Mucosa of descending colon (tissue), 3 donors: ENCODE results near the gene PLET1. TPM values are rescaled to one million over a fixed set of nuclear protein-coding genes. Genes with fewer than 3 reads are reported as not detected.

ENCODE experiments used
- ATAC-seq: fragments of 200-7000 bp; cut with Tn5 transposase; one replicate; pipeline ENCODE4 v1.9.1; 2020; ENCODE audit warnings: mild to moderate bottlenecking, moderate library complexity
- DNase-seq, 3 donors: peaks; one replicate each; pipeline ENCODE4 v3.0.0-alpha.2; 2020
- H3K36me3 ChIP-seq: fragments of 200-600 bp; one replicate; pipeline ENCODE4 v1.8.0; 2021; ENCODE audit warnings: low read depth, mild to moderate bottlenecking
- H3K4me1 ChIP-seq: fragments of 200-600 bp; one replicate; pipeline ENCODE4 v1.8.0; 2021; ENCODE audit warnings: low read depth, mild to moderate bottlenecking
- H3K4me3 ChIP-seq: fragments of 200-600 bp; one replicate; pipeline ENCODE4 v1.8.0; 2021; ENCODE audit warnings: mild to moderate bottlenecking
- H3K9me3 ChIP-seq: fragments of 200-600 bp; one replicate; pipeline ENCODE4 v1.8.0; 2021; ENCODE audit warnings: mild to moderate bottlenecking
- intact Hi-C, 2 donors: fragments of 100-400 bp; cut with DNase I in 1 of 2; cut with micrococcal nuclease in 1 of 2; formaldehyde crosslinking; loops; one replicate each; pipeline versions ENCODE4 v1.11.0 to v1.11.1; 2022; cut with DNase I, micrococcal nuclease
- total RNA-seq, 3 donors: library from RNA; stranded (reverse); fragmentation: NEBNext Ultra II Directional in 2 of 3; extraction: Animal tissue kit (Norgen Biotek cat#: 25700) in 2 of 3; gene quantifications; one replicate each; pipeline versions ENCODE4 v1.2.1 to v1.2.4, GENCODE V29; 2021 to 2023
- TF ChIP-seq, protein P1 (sequence below): fragments of 200-600 bp; IDR thresholded peaks from one replicate; pipeline ENCODE4 v1.8.0; 2022; ENCODE audit warnings: antibody characterized with exemption, mild to moderate bottlenecking
- donor health status: DM: no; HTN: no; CAD: no; lungs with moderate emphysema.
- donor health status: DM: no; HTN: no; CAD: no.
- donor health status: DM: no; HTN: yes; CAD: no.

The PLET1 gene
- total RNA-seq, 3 donors from 2014 or later = not detected

DNA sequence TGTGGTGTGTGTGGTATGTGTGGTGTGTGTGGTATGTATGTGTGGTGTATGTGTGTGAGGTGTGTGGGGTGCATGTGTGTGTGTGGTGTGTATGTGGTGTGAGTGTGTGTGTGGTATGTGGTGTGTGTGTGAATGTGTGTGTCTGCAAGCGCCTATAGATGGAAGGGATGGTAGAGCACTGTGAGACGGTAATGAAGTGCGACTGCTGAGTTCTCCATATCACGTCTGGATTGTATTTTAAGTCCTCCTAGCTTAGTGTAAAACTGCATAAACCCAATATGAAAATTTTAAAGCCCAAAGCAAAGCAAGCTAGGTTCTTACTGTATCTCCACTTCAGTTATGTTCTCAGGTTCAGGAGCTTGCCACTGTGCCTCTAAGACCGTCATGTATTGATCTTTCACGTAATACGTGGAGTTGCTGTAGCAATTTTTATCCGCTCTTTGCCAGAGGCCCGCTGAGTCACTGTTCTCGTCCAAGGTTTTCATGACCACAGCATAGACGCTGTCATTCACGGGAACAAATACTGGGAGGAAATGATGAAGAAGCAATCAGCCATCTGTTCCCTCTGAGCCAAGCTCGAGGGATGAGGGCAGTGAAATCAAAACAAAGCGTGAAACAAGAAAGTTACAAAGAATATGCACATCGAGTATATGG, 5.5 kb downstream of the PLET1 start:
- Histone ChIP-seq H3K36me3 (no peaks in the 10 kb centered on the region), H3K9me3 (no peaks in the 10 kb centered on the region), H3K4me3 (no peak overlapping the region), H3K4me1 (no peaks in the 10 kb centered on the region)
- intact Hi-C loops = no loop called here
- TF ChIP-seq, protein P1, sequence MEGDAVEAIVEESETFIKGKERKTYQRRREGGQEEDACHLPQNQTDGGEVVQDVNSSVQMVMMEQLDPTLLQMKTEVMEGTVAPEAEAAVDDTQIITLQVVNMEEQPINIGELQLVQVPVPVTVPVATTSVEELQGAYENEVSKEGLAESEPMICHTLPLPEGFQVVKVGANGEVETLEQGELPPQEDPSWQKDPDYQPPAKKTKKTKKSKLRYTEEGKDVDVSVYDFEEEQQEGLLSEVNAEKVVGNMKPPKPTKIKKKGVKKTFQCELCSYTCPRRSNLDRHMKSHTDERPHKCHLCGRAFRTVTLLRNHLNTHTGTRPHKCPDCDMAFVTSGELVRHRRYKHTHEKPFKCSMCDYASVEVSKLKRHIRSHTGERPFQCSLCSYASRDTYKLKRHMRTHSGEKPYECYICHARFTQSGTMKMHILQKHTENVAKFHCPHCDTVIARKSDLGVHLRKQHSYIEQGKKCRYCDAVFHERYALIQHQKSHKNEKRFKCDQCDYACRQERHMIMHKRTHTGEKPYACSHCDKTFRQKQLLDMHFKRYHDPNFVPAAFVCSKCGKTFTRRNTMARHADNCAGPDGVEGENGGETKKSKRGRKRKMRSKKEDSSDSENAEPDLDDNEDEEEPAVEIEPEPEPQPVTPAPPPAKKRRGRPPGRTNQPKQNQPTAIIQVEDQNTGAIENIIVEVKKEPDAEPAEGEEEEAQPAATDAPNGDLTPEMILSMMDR = no peak
- DNase-seq (no peak), ATAC-seq (peak; percentile 26)

DNA sequence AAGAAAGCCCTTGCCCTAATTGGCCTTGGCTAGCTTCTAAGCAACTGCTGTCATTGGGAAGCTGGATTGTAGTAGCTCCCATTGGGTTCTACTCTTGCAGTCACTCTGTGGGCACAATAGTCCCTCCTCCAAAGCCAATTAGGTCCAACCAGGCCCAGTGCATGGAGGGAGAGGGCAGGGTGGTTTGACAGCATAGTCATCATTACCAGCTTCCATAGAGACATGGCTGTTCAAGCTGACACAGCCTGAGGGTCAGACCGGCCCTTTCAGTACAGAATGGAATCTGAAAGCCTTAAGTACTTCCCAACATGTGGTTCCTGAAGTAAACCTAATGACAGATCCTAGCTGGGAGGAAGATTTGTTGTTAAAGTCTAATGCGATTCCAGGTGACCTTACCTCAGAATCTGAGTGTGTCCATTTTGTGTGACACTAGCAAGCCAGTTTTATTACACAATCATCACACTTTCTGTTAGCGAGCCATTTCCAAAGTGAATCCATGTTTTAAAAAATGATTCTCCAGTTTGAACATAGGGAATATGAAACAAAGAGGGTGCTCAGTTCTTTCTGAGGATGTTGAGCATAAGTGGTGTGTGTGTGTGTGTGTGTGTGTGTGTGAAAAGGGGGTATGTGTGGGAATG, 6.9 kb downstream of the PLET1 start:
- no peak overlapping the region for H3K4me3 ChIP-seq
- no peaks in the 10 kb centered on the region for H3K4me1 ChIP-seq
- H3K36me3 ChIP-seq = no peaks in the 10 kb centered on the region
- intact Hi-C loops = no loop called here
- H3K9me3 ChIP-seq = no peaks in the 10 kb centered on the region
- DNase-seq (no peak), ATAC-seq (no peak)
- TF ChIP-seq, protein P1 = no peak

DNA sequence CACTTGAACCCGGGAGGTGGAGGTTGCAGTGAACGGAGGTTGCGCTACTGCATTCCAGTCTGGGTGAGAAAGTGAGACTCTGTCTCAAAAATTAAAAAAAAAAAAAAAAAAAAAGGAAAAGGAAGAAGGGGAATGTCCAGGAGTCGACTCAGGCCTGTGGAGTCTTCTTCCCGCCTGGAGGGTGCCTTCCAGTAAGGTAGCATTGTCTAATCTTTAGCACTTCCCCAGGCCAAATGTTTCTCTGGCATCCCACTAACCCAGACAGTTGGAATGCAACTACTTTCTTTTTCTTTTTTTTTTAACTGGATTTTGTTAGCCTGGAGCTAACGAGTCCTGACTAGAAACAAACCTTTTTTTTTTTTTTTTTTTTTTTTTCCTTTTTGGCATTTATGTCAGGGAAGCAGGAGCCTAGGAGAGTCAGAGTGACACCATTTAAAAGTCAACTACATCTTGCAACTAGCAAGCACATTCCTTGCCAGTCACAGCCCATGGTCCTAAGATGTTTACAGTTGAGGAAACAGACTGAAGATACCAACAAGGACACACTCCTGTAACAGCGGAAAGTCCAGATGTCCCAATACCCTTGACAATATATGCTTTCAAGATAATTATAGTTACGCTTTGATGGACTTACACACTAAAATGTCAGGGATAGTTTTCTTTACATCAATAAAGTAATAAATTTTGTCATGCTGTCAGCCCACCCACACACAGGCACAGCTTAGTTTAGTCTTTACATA, 10.6 kb downstream of the PLET1 start:
- no peak for DNase-seq
- ATAC-seq = no peak
- Histone ChIP-seq H3K4me3 (no peak overlapping the region), H3K36me3 (no peaks in the 10 kb centered on the region), H3K9me3 (no peaks in the 10 kb centered on the region), H3K4me1 (no peaks in the 10 kb centered on the region)
- intact Hi-C loops = no loop called here
- TF ChIP-seq, protein P1 = no peak

DNA sequence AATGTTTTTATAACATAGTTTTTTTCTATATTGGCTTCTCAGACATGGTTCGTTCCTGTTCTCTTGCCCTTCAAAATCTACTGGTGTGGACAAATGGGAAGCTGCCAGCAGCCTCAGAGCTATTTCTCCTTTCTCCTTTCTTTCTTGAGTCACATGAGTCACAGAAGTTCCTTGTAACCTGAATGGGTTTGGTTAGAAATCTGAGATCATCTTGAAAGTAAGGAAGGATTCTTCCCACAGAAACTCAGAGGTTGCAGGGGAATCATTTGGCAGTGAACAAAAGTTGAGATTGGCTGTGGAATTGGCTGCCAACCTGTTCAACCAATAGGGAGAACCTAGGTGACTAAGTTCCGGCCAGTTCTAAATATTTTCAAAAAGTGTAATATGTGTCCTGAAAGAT, 12.5 kb downstream of the PLET1 start:
- H3K9me3 ChIP-seq = no peaks in the 10 kb centered on the region
- H3K4me1 ChIP-seq = no peaks in the 10 kb centered on the region
- ATAC-seq = no peak
- no peaks in the 10 kb centered on the region for H3K36me3 ChIP-seq
- no peak overlapping the region for H3K4me3 ChIP-seq
- intact Hi-C loops = no loop called here
- TF ChIP-seq, protein P1 = no peak
- DNase-seq = no peak

DNA sequence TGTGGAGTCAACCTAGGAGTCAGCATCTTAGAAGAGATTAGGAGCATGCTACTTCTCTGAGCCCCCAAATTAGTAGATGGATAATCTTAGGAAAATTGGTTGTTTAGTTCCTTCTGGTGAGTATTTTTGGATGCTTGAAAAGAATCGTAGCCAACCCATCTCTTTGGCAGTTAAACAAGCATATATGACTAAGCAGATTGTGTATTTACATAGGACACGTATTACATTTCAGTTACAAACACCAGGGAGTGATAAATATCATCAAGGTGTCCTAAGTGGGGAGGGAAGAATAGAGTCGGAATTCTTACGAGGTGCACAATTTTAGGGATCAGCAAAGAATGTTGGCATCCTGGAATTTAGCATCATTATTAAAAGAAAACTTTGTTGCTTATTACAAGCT, 13.5 kb downstream of the PLET1 start:
- no peak overlapping the region for H3K4me3 ChIP-seq
- intact Hi-C loops = no loop called here
- H3K9me3 ChIP-seq = no peaks in the 10 kb centered on the region
- H3K4me1 ChIP-seq = no peaks in the 10 kb centered on the region
- DNase-seq (no peak), ATAC-seq (no peak)
- TF ChIP-seq, protein P1 = no peak
- no peaks in the 10 kb centered on the region for H3K36me3 ChIP-seq
